GM21526 (cell line): Measurements from ENCODE around the gene GPBAR1.
"Not testable (repeated sequence)": the region's sequence is repeated elsewhere in the genome, so short reads cannot be mapped to it uniquely, and the experiment has no call there.

Source experiments
- ATAC-seq: cut with Tn5 transposase; IDR thresholded peaks from one replicate; pipeline ENCODE4 v1.9.1; 2021; ENCODE audit warnings: moderate library complexity; ENCODE audit not compliant: unreplicated experiment, low FRiP score

The GPBAR1 gene

GRCh38 chr2:218301176-218301819, 40.5 kb downstream of the GPBAR1 start:
- ATAC-seq, result peak; percentile 72

DNA sequence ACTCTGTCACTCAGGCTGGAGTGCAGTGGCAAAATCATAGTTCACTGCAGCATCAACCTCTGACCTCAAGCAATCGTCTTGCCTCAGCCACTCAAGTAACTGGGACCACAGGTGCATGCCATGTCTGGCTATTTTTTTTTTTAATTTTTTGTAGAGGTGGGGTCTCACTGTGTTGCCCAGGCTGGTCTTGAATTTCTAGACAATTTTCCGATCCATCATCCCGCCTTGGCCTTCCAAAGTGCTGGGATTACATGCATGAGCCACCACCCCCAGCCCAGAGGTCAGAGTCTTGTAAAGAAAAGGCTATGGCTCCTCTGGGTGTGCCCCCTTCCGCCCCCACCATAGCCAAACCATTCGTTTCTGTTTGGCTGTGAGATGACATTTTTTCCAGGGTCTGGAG, 44.6 kb downstream of the GPBAR1 start:
- no peak for ATAC-seq

- ATAC-seq, result no peak
Measured at GRCh38 chr2:218306184-218306920, 45.5 kb downstream of the GPBAR1 start.

DNA sequence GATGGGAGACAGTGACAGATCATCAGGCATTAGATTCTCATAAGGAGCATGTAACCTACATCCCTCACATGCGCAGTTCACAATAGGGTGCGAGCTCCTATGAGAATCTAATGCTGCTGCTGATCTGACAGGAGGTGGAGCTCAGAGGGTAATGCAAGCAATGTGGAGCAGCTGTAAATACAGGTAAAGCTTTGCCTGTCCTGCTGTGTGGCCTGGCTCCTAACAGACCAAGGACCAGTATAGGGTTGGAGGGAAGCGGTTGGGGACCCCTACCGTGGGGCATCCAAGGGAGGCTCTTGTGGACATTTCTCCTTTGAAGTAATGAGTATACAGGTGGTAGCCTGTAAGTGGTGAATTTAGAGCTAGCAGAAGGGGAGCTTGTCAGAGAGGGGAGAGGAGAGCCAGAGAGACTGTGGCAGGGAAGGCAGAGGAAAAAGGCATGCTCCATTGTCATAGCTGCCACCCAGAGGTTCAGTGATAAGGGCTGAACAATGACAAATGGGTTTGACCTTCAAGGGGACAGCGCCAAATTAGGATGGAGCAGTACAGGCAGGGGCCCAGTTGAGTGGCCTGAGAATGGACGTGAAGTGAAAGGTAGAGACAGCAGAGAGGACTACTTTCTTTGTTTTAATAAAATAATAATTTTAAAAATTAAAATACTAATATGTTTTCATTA, 46.7 kb downstream of the GPBAR1 start:
- no peak for ATAC-seq

DNA sequence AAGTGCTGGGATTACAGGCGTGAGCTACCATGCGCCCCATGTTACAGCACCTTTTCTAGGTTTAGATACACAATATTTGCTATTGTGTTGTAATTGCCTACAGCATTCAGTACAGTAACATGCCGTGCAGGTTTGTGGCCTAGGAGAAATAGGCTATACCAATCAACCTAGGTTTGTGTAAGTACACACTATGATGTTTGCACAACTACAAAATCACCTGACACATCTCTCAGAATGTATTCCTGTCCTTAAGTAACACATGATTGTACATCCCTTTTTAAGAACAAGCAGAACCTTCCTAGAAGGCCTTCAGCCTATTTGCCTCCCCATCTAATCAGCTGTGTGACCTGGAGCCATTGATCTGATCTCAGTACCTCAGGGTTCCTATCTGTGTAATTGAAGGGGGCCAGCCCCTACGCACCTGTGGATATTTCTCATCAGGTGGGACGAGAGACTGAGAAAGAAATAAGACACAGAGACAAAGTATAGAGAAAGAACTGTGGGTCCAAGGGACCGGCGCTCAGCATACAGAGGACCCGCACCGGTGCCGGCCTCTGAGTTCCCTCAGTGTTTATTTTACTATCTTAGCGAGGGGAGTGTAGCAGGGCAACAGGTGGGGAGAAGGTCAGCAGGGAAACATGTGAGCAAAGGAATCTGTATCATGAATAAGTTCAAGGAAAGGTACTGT, 50.2 kb downstream of the GPBAR1 start:
- no peak for ATAC-seq

DNA sequence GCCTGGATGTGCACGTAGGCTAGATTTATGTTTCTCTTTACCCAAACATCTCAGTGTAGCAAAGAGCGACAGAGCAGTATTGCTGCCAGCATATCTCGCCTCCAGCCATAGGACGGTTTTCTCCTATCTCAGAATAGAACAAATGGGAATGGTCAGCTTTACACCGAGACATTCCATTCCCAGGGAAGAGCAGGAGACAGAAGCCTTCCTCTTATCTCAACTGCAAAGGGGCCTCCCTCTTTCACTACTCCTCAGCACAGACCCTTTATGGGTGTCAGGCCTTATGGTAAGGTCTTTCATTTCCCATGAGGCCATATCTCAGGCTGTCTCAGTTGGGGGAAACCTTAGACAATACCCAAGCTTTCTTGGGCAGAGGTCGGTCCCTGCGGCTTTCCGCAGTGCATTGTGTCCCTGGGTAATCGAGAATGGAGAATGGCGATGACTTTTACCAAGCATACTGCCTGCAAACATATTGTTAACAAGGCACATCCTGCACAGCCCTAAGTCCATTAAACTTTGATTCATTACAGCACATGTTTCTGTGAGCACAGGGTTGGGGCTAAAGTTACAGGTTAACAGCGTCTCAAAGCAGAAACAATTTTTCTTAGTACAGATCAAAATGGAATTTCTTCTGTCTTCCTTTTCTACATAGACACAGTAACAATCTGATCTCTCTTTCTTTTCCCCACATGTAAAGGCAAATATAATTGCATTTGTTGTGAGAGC, 50.9 kb downstream of the GPBAR1 start:
- not testable (repeated sequence) for ATAC-seq

DNA sequence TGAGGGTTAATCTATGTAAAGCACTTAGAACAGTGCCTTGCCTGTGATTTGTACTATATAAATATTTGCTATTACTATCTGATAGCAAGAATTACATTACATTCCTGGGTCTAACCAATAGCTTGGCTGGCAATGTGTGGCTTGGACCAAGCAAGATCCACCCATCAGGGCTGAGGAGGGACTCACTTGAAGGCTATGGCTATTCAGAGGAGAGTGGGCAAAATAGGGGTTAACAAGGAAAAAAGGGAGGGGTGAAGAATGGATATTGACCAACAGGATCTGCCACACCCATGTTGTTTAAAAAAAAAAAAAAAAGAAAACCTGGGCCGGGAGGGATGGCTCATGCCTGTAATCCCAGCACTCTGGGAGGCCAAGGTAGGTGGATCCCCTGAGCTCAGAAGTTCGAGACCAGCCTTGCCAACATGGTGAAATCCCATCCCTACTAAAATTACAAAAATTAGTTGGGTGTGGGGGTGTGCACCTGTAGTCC, 51.5 kb downstream of the GPBAR1 start:
- no peak for ATAC-seq

DNA sequence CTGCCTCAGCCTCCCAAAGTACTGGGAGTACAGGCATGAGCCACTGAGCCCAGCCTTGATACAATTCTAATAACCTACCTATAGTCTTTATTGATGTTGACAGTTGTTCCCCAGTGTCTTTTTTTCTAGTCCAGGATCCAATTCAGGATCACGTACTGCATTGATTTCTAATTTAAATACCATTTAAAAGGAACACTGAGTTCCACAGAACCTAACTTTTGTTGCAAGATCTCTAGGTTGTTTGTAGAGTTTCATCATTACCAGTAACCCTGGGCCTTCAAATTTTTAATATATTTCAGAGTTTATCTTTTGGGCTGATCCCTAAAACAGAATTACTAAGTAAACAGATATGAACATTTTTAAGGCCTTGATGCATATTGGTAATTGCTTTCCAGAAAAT, 52.5 kb downstream of the GPBAR1 start:
- no peak for ATAC-seq
